Measurements from ENCODE around the gene ARF1. TPM values are rescaled to one million over a fixed set of nuclear protein-coding genes. Genes with fewer than 3 reads are reported as not detected.

The ARF1 gene
- total and polyA plus RNA-seq, 2 of the 8 experiments (the other 6 are each of a cell fraction or from before 2014, with no cell fraction given) = 265 to 471 TPM

GRCh38 chr1:228068359-228068758 lies 14.1 kb upstream of the ARF1 start:
- Histone ChIP-seq H2AFZ (ENCODE audit: low read length) (no peak overlapping the region), H3K23me2 (ENCODE audit: low read depth, low read length) (peaks cover 26% of the 10 kb centered on the region; the same call in 1 of the 2 replicates), H3K9me3 (ENCODE audit: insufficient read depth in 2 of 2, low read depth in 1 of 2, low read length in 1 of 2) (no peaks in the 10 kb centered on the region), H4K91ac (replicated peaks; ENCODE audit: insufficient read length, low read length) (no peak overlapping the region), H3K79me1 (ENCODE audit: low read depth, low read length) (no peaks in the 10 kb centered on the region), H2BK120ac (replicated peaks; ENCODE audit: low read depth, low read length) (no peak overlapping the region), H3K79me2 (ENCODE audit: control insufficient read depth in 1 of 2, insufficient read depth in 2 of 2, low read length in 2 of 2) (no peaks in the 10 kb centered on the region), H3K27me3 (replicated peaks in 1 of 4; ENCODE audit: control insufficient read depth in 3 of 4, extremely low read depth in 1 of 4, insufficient read depth in 3 of 4, low read length in 3 of 4) (peaks cover 26 to 86% (median 81%) of the 10 kb centered on the region in 4 experiments), H2AK5ac (ENCODE audit: low read depth, low read length) (no peak overlapping the region), H3K36me3 (ENCODE audit: control insufficient read depth in 2 of 4, insufficient read depth in 4 of 4, low read length in 3 of 4) (no peaks in the 10 kb centered on the region), H3K4me1 (replicated peaks in 1 of 4; ENCODE audit: control insufficient read depth in 3 of 4, insufficient read depth in 4 of 4, low read length in 3 of 4) (peaks cover 0 to 3% (median 0%) of the 10 kb centered on the region in 4 experiments; a peak in 1 of 7 replicates), H4K5ac (ENCODE audit: insufficient read length, low read depth, low read length) (no peak overlapping the region), H3K9ac (replicated peaks in 1 of 4; ENCODE audit: extremely low read depth in 1 of 4, low read depth in 3 of 4, low read length in 3 of 4) (no peak overlapping the region), H3K27ac (ENCODE audit: low read depth, low read length) (no peak overlapping the region), H3K4me3 (ENCODE audit: extremely low read depth in 1 of 4, insufficient read depth in 2 of 4, low read depth in 3 of 4, low read length in 4 of 4) (no peak overlapping the region), H3K4me2 (ENCODE audit: insufficient read depth in 1 of 2, low read depth in 2 of 2, low read length in 2 of 2) (no peak overlapping the region), H3K23ac (ENCODE audit: insufficient read length) (no peak overlapping the region), H3K14ac (ENCODE audit: insufficient read length) (no peak overlapping the region), H4K8ac (ENCODE audit: extremely low read depth, insufficient read depth, low read length) (no peak overlapping the region), H4K20me1 (replicated peaks in 1 of 2; ENCODE audit: control insufficient read depth in 1 of 2, insufficient read depth in 2 of 2, low read length in 2 of 2) (peaks cover 3 to 8% of the 10 kb centered on the region in 2 experiments), H3K56ac (replicated peaks; ENCODE audit: insufficient read length, low read depth, low read length) (no peak overlapping the region), H2BK20ac (ENCODE audit: low read length) (no peak overlapping the region), H2BK15ac (ENCODE audit: low read length) (no peak overlapping the region), H3K4ac (replicated peaks; ENCODE audit: insufficient read length, low read depth, low read length) (no peak overlapping the region), H2BK5ac (ENCODE audit: low read depth, low read length) (no peak overlapping the region), H3K18ac (ENCODE audit: extremely low read depth, low read length) (no peak overlapping the region), H2BK12ac (ENCODE audit: low read depth, low read length) (no peak overlapping the region)
- no peak for FAIRE-seq
- POLR2A ChIA-PET (ENCODE audit: partially characterized antibody) = no interaction called here
- CTCF ChIA-PET (ENCODE audit: partially characterized antibody) = no interaction called here
- DNase-seq (ENCODE audit: low read depth in 1 of 2, low spot score in 2 of 2) = no peak
- TF ChIP-seq POLR2AphosphoS5 (IDR thresholded peaks at IDR 0.05; ENCODE audit: low read depth, low read length) (peak; percentile 78; the same call in 1 of the 2 replicates), TCF12 (IDR thresholded peaks at IDR 0.05; ENCODE audit: low read depth, low read length) (0 out of 2 replicates have a peak, but pooled peaks have one; percentile 30), CHD2 (IDR thresholded peaks at IDR 0.05; ENCODE audit: low read length) (no peak)
- WGBS, 2 experiments (ENCODE audit: extremely low coverage in 1 of 2, insufficient coverage in 1 of 2, insufficient read length in 1 of 2, insufficient replicate concordance in 2 of 2, low coverage in 1 of 2, low lambda C conversion rate in 2 of 2, missing lambda C conversion rate in 1 of 2) = 90 to 96% methylated on average over 3 of the region's 7 CpGs
